ENCODE results near the gene CNOT6. TPM values are rescaled to one million over a fixed set of nuclear protein-coding genes. Genes with fewer than 3 reads are reported as not detected.

The CNOT6 gene
- total RNA-seq, 1 experiment from 2014 or later = 60.9 TPM

DNA sequence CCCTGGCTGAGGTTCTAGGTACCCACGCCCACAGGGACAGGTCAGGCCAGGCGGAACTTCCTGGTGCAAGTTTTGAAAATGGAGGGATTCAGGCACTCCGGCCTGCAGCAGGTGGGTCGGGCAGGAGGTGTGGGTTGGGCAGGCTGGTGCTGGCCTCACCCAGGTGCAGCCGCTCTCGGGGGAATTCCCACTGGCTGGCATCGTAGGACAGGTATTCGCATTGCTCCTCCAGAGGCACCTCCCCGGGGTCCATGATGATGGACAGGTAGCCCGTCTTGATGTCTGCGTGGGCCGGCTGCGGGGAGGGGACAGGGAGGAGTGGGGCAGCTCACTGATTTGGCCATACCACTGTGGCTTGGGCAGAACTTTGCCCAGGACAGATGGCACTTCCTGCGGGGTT, 125.8 kb downstream of the CNOT6 start:
- H3K36me3 ChIP-seq (ENCODE audit: insufficient read depth, low read length, poor library complexity, severe bottlenecking) = no peaks in the 10 kb centered on the region

DNA sequence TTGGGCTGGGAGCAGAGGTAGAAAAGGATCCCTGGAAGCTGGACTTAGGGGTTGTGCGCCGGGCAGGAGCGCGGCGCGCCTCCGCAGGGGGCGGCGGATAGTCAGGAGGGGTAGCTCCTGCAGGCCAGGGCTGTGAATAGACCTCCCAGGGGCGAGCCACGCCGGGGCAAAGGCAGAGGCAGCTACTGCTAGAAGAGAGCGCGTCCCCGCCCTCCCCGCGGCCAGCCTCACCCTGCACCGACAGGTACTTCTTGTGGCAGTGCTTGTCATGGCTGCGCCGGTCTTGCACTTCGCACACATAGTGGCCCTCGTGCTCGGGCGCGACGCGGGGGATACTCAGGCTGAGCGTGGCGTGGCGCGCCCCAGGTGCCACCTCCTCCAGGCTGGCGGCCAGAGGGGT, 127.1 kb downstream of the CNOT6 start:
- Histone ChIP-seq H3K4me1 (ENCODE audit: insufficient read depth, low read length, poor library complexity, severe bottlenecking) (peaks cover 12% of the 10 kb centered on the region), H3K4me3 (ENCODE audit: low read depth, low read length, poor library complexity, severe bottlenecking) (no peak overlapping the region), H3K9me3 (ENCODE audit: low read depth, low read length, poor library complexity, severe bottlenecking) (no peaks in the 10 kb centered on the region), H3K36me3 (ENCODE audit: insufficient read depth, low read length, poor library complexity, severe bottlenecking) (no peaks in the 10 kb centered on the region), H3K27ac (ENCODE audit: low read depth, low read length, poor library complexity, severe bottlenecking) (no peak overlapping the region), H3K27me3 (replicated peaks; ENCODE audit: insufficient read depth, low read depth, low read length, poor library complexity) (no peaks in the 10 kb centered on the region)
- BruUV-seq (replicated peaks) = no TSS peak
- POLR2A ChIA-PET (ENCODE audit: low non-redundant PET) = no interaction called here
- TF ChIP-seq EZH2 (IDR thresholded peaks at IDR 0.05; ENCODE audit: borderline replicate concordance, low read depth, low read length, poor library complexity, severe bottlenecking) = no peak
- TF ChIP-seq, protein P1, sequence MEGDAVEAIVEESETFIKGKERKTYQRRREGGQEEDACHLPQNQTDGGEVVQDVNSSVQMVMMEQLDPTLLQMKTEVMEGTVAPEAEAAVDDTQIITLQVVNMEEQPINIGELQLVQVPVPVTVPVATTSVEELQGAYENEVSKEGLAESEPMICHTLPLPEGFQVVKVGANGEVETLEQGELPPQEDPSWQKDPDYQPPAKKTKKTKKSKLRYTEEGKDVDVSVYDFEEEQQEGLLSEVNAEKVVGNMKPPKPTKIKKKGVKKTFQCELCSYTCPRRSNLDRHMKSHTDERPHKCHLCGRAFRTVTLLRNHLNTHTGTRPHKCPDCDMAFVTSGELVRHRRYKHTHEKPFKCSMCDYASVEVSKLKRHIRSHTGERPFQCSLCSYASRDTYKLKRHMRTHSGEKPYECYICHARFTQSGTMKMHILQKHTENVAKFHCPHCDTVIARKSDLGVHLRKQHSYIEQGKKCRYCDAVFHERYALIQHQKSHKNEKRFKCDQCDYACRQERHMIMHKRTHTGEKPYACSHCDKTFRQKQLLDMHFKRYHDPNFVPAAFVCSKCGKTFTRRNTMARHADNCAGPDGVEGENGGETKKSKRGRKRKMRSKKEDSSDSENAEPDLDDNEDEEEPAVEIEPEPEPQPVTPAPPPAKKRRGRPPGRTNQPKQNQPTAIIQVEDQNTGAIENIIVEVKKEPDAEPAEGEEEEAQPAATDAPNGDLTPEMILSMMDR (conservative IDR thresholded peaks at IDR 0.05; ENCODE audit: low read depth, low read length) = no peak
- intact Hi-C loops (cut with micrococcal nuclease; ENCODE audit: unreplicated experiment) = no loop called here
- CTCF ChIA-PET = interaction anchor here (0.7 kb wide), 1 partner anchor 146 kb away, joined by 3 read pairs; no protein-coding TSS in a partner anchor
- DNase-seq (ENCODE audit: low spot score) = no peak

More for the DNA sequence above, 125.8 kb downstream of the CNOT6 start:
- no peak overlapping the region for H3K4me3 ChIP-seq (ENCODE audit: low read depth, low read length, poor library complexity, severe bottlenecking)
- H3K27me3 ChIP-seq (replicated peaks; ENCODE audit: insufficient read depth, low read depth, low read length, poor library complexity) = no peaks in the 10 kb centered on the region
- no peaks in the 10 kb centered on the region for H3K9me3 ChIP-seq (ENCODE audit: low read depth, low read length, poor library complexity, severe bottlenecking)
- no TSS peak for BruUV-seq (replicated peaks)
- no peak for TF ChIP-seq EZH2 (IDR thresholded peaks at IDR 0.05; ENCODE audit: borderline replicate concordance, low read depth, low read length, poor library complexity, severe bottlenecking)
- TF ChIP-seq, protein P1 (conservative IDR thresholded peaks at IDR 0.05; ENCODE audit: low read depth, low read length) = no peak
- DNase-seq (ENCODE audit: low spot score) = no peak
- H3K4me1 ChIP-seq (ENCODE audit: insufficient read depth, low read length, poor library complexity, severe bottlenecking) = peaks cover 12% of the 10 kb centered on the region
- POLR2A ChIA-PET (ENCODE audit: low non-redundant PET) = no interaction called here
- CTCF ChIA-PET = no interaction called here
- intact Hi-C loops (cut with micrococcal nuclease; ENCODE audit: unreplicated experiment) = no loop called here
- H3K27ac ChIP-seq (ENCODE audit: low read depth, low read length, poor library complexity, severe bottlenecking) = no peak overlapping the region

DNA sequence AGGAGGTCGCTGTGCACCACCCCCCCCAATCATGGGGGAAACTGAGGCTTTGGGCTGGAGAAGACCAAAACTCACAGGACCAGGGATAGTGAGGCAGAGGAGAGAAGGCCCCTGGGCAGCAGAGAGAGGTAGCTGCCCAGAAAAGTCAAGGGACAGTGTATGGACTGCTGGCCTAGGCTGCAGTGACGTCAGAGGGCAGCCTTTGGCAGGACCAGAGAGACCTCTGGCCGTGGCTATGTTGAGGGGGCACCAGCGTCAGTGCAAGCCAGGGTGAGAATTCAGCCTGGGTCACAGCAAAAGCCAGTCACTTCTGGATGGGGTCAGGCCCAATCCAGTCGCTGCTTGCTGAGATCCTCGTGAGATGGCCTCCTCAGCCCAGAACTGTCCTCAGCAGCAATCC, 128.7 kb downstream of the CNOT6 start:
- TF ChIP-seq, protein P1 (conservative IDR thresholded peaks at IDR 0.05; ENCODE audit: low read depth, low read length) = no peak
- no peak for TF ChIP-seq EZH2 (IDR thresholded peaks at IDR 0.05; ENCODE audit: borderline replicate concordance, low read depth, low read length, poor library complexity, severe bottlenecking)
- H3K36me3 ChIP-seq (ENCODE audit: insufficient read depth, low read length, poor library complexity, severe bottlenecking) = no peaks in the 10 kb centered on the region
- intact Hi-C loops (cut with micrococcal nuclease; ENCODE audit: unreplicated experiment) = no loop called here
- DNase-seq (ENCODE audit: low spot score) = no peak
- no peak overlapping the region for H3K4me3 ChIP-seq (ENCODE audit: low read depth, low read length, poor library complexity, severe bottlenecking)
- no peaks in the 10 kb centered on the region for H3K9me3 ChIP-seq (ENCODE audit: low read depth, low read length, poor library complexity, severe bottlenecking)
- ChIA-PET CTCF (interaction anchor here (0.6 to 0.7 kb wide), 2 partner anchors 17 to 298 kb away, joined by 4 to 5 read pairs; no protein-coding TSS in a partner anchor), POLR2A (ENCODE audit: low non-redundant PET) (no interaction called here)
- no TSS peak for BruUV-seq (replicated peaks)
- H3K4me1 ChIP-seq (ENCODE audit: insufficient read depth, low read length, poor library complexity, severe bottlenecking) = peaks cover 12% of the 10 kb centered on the region
- H3K27ac ChIP-seq (ENCODE audit: low read depth, low read length, poor library complexity, severe bottlenecking) = no peak overlapping the region
- no peaks in the 10 kb centered on the region for H3K27me3 ChIP-seq (replicated peaks; ENCODE audit: insufficient read depth, low read depth, low read length, poor library complexity)
